Stimulated activated CD8-positive, alpha-beta memory T cell treated with anti-CD3 and anti-CD28 coated beads, Interleukin-15, amount 100 ng/mL, for 1 hour (primary cell): ENCODE results near the gene ATXN7L1.

Experiments used
- DNase-seq: peaks from one replicate; pipeline ENCODE4 v3.0.0-alpha.2; 2020; ENCODE audit warnings: low read depth

ATXN7L1 gene

GRCh38 chr7:105876091-105876963 is at the start of gene ATXN7L1:
TSS of gene ATXN7L1 (minus strand) at chr7:105876599. CDS start at chr7:105876558, 41 bp downstream.
- peak; percentile 76 for DNase-seq

GRCh38 chr7:105926131-105926530 is 49.7 kb upstream of the ATXN7L1 start:
- DNase-seq = no peak

GRCh38 chr7:105924945-105925344 is 48.5 kb upstream of the ATXN7L1 start:
- DNase-seq = no peak

GRCh38 chr7:105920766-105921165 is 44.4 kb upstream of the ATXN7L1 start:
- no peak for DNase-seq

- DNase-seq = no peak
These were observed 41.3 kb upstream of the ATXN7L1 start for GRCh38 chr7:105917659-105918058.

GRCh38 chr7:105916603-105917002 is 40.2 kb upstream of the ATXN7L1 start:
- no peak for DNase-seq

GRCh38 chr7:105913947-105914346 is 37.5 kb upstream of the ATXN7L1 start:
- DNase-seq = no peak

GRCh38 chr7:105911961-105912575 is 35.7 kb upstream of the ATXN7L1 start:
- no peak for DNase-seq

GRCh38 chr7:105910172-105910571 is 33.8 kb upstream of the ATXN7L1 start:
- no peak for DNase-seq

GRCh38 chr7:105909742-105910141 is 33.3 kb upstream of the ATXN7L1 start:
- DNase-seq = no peak

- no peak for DNase-seq
These were observed 30.9 kb upstream of the ATXN7L1 start for GRCh38 chr7:105907129-105907846.

- DNase-seq = no peak
These were observed 30.3 kb upstream of the ATXN7L1 start for GRCh38 chr7:105906695-105907094.

- DNase-seq = no peak
These were observed 29.6 kb upstream of the ATXN7L1 start for GRCh38 chr7:105905910-105906568.

- no peak for DNase-seq
These were observed 29.0 kb upstream of the ATXN7L1 start for GRCh38 chr7:105905209-105905909.

GRCh38 chr7:105904064-105904463 is 27.7 kb upstream of the ATXN7L1 start:
- DNase-seq = no peak

- DNase-seq = no peak
These were observed 26.0 kb upstream of the ATXN7L1 start for GRCh38 chr7:105902325-105902911.

- no peak for DNase-seq
These were observed 21.6 kb upstream of the ATXN7L1 start for GRCh38 chr7:105897999-105898398.

GRCh38 chr7:105896407-105896911 is 20.1 kb upstream of the ATXN7L1 start:
- no peak for DNase-seq

- no peak for DNase-seq
These were observed 17.7 kb upstream of the ATXN7L1 start for GRCh38 chr7:105894131-105894530.

GRCh38 chr7:105892387-105892786 is 16.0 kb upstream of the ATXN7L1 start:
- DNase-seq = no peak
